B cell (primary cell): Measurements from ENCODE around the gene TAF5L. TPM values are rescaled to one million over a fixed set of nuclear protein-coding genes. Genes with fewer than 3 reads are reported as not detected.

Source experiments
- ATAC-seq: fragments of 200-7000 bp; cut with Tn5 transposase; one replicate; pipeline ENCODE4 v1.10.0; 2021; ENCODE audit warnings: low read depth, mild to moderate bottlenecking, moderate number of reproducible peaks, moderate library complexity
- CTCF ChIA-PET: fragments of 350-600 bp; sonication (Branson Sonifier 250); formaldehyde crosslinking; loops from one replicate; lab custom pipeline; 2021; ENCODE audit warnings: antibody characterized with exemption, inconsistent platforms; lab: Charles Lee
- POLR2A ChIA-PET: fragments of 350-600 bp; sonication (Branson Sonifier 250); formaldehyde crosslinking; loops from one replicate; lab custom pipeline; 2021; ENCODE audit warnings: antibody characterized with exemption; lab: Charles Lee
- DNase-seq: peaks from one replicate; pipeline ENCODE4 v3.0.0; 2013
- H2AFZ ChIP-seq: 2 replicates; pipeline ENCODE4 v1.6.1; 2012; ENCODE audit warnings: mild to moderate bottlenecking, low read depth, low read length; ENCODE audit not compliant: insufficient read depth, poor library complexity, severe bottlenecking
- H3K27ac ChIP-seq, 2 donors: 1 replicate in 1 of 2; 2 replicates in 1 of 2; pipeline ENCODE4 v1.5.1; 2012 to 2013; ENCODE audit warnings: low read length in 2 of 2, mild to moderate bottlenecking in 2 of 2, moderate library complexity in 1 of 2
- H3K27me3 ChIP-seq, 4 experiments: fragments of 200-600 bp in 1 of 4; sonication (generic) in 1 of 4; replicated peaks in 1 of 4; 1 replicate in 2 of 4; 2 replicates in 2 of 4; pipeline versions ENCODE4 v1.6.1 to v1.7.0; 2013 to 2016; ENCODE audit warnings: low read length in 3 of 4, mild to moderate bottlenecking in 2 of 4, mixed read lengths in 1 of 4, moderate library complexity in 1 of 4; ENCODE audit not compliant: insufficient read depth in 4 of 4, control insufficient read depth in 3 of 4; ENCODE audit errors: control extremely low read depth in 1 of 4
- H3K36me3 ChIP-seq, 2 experiments: replicated peaks in 1 of 2; 1 replicate in 1 of 2; 2 replicates in 1 of 2; pipeline versions ENCODE4 v1.6.1 to v1.7.1; 2013; ENCODE audit warnings: low read length in 1 of 2; ENCODE audit not compliant: insufficient read depth in 2 of 2, control insufficient read depth in 1 of 2; ENCODE audit errors: control extremely low read depth in 1 of 2, extremely low read depth in 1 of 2
- H3K4me1 ChIP-seq, 2 donors: fragments of 200-600 bp in 1 of 2; sonication (generic) in 1 of 2; 1 replicate in 1 of 2; 2 replicates in 1 of 2; pipeline versions ENCODE4 v1.5.1 to v1.6.1; 2013 to 2017; ENCODE audit warnings: low read length in 2 of 2; ENCODE audit not compliant: control insufficient read depth in 2 of 2, insufficient read depth in 2 of 2
- H3K4me2 ChIP-seq: replicated peaks from 2 replicates; pipeline ENCODE3; 2012; ENCODE audit warnings: mild to moderate bottlenecking, low read depth, low read length; ENCODE audit not compliant: poor library complexity, severe bottlenecking
- H3K4me3 ChIP-seq, 5 experiments: fragments of 200-600 bp in 1 of 5; sonication (generic) in 1 of 5; 1 replicate in 3 of 5; 2 replicates in 2 of 5; pipeline versions ENCODE4 v1.5.1 to v1.7.0; 2011 to 2016; ENCODE audit warnings: low read length in 4 of 5, mild to moderate bottlenecking in 4 of 5, low read depth in 2 of 5, control low read depth in 1 of 5, moderate library complexity in 1 of 5; ENCODE audit not compliant: insufficient read depth in 1 of 5; ENCODE audit errors: control extremely low read depth in 1 of 5, extremely low read depth in 1 of 5
- H3K79me2 ChIP-seq: fragments of 200-600 bp; sonication (generic); one replicate; pipeline ENCODE4 v1.6.0; 2016; ENCODE audit warnings: low read length; ENCODE audit not compliant: control insufficient read depth, insufficient read depth
- H3K9ac ChIP-seq: fragments of 200-600 bp; sonication (generic); 2 replicates; pipeline ENCODE4 v1.6.1; 2017; ENCODE audit warnings: mild to moderate bottlenecking, low read length, moderate library complexity
- H3K9me3 ChIP-seq, 3 donors: one replicate each; pipeline versions ENCODE4 v1.6.1 to v1.7.1; 2013; ENCODE audit warnings: low read length in 2 of 3; ENCODE audit not compliant: control insufficient read depth in 2 of 3, insufficient read depth in 1 of 3; ENCODE audit errors: control extremely low read depth in 1 of 3
- H4K20me1 ChIP-seq: 2 replicates; pipeline ENCODE4 v1.6.0; 2012; ENCODE audit warnings: mild to moderate bottlenecking, low read length; ENCODE audit not compliant: insufficient read depth, control insufficient read depth, poor library complexity, severe bottlenecking
- H3K27ac Mint-ChIP-seq: one replicate; pipeline ENCODE4 v1.8.0; 2021; ENCODE audit warnings: mixed read lengths
- H3K27me3 Mint-ChIP-seq: one replicate; pipeline ENCODE4 v1.8.0; 2021; ENCODE audit warnings: mixed read lengths
- H3K4me1 Mint-ChIP-seq: one replicate; pipeline ENCODE4 v1.8.0; 2021; ENCODE audit warnings: mixed read lengths
- H3K4me3 Mint-ChIP-seq: one replicate; pipeline ENCODE4 v1.8.0; 2021; ENCODE audit warnings: mixed read lengths
- H3K9me3 Mint-ChIP-seq: one replicate; pipeline ENCODE4 v1.8.0; 2022; ENCODE audit warnings: mixed read lengths; ENCODE audit not compliant: insufficient read depth
- CTCF ChIP-seq: fragments of 200-600 bp; IDR thresholded peaks from one replicate; pipeline ENCODE4 v1.8.0; 2022; ENCODE audit warnings: antibody characterized with exemption, mild to moderate bottlenecking
- EZH2 ChIP-seq: IDR thresholded peaks from 2 replicates; pipeline ENCODE4 v1.6.1; 2012; ENCODE audit warnings: borderline replicate concordance, low read depth, mild to moderate bottlenecking, moderate library complexity, low read length; ENCODE audit not compliant: insufficient read depth, poor library complexity, severe bottlenecking
- WGBS: methylation state at CpG from one replicate; pipeline ENCODE4 v1.1.5; 2013; ENCODE audit warnings: missing lambda C conversion rate; ENCODE audit not compliant: insufficient coverage; 5-methylcytosine and 5-hydroxymethylcytosine counted together
- intact Hi-C: fragments of 100-400 bp; cut with micrococcal nuclease; formaldehyde crosslinking; loops from one replicate; pipeline ENCODE4 v1.10.0; 2022
- polyA plus RNA-seq: library from polyadenylated mRNA; depleted of rRNA; stranded (reverse); fragments of >200 nt; gene quantifications from 2 replicates; pipeline ENCODE4 v1.2.3, GENCODE V29; 2012
- total RNA-seq, 2 donors: library from RNA; stranded (reverse); fragments of 120-200 nt in 1 of 2; gene quantifications; 1 replicate in 1 of 2; 2 replicates in 1 of 2; pipeline versions ENCODE4 v1.2.3 to v1.2.4, GENCODE V29; 2013 to 2022

TAF5L gene
- total and polyA plus RNA-seq, 2 donors (not counting 1 experiment from before 2014, with no cell fraction given) = 15.7 to 24.0 TPM

DNA sequence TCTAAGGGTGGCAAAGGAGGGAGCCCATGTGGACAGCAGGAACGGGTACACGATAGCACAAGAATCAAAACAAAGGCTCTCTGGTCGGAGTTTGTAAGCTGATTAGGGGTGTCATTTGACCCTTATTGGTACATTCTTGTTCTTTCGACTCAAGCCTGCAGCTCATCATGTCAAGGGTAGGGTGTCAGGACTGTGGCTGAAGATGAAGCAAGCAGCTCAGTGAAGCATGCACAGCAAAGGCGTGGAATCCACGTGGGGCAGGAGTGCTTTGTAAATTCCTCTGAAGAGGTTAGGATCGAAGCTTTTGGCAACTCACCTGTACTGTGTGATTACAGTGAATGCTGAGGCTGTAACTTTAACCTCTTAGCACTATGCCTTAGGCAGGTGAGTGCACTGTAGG lies 62.7 kb downstream of the TAF5L start:
- intact Hi-C loops = no loop called here
- Mint-ChIP-seq H3K4me3 (no peak overlapping the region), H3K9me3 (no peaks in the 10 kb centered on the region), H3K4me1 (peaks cover 10% of the 10 kb centered on the region), H3K27me3 (no peaks in the 10 kb centered on the region), H3K27ac (no peak overlapping the region)
- 77% methylated on average over 6 of the region's 7 CpGs for WGBS
- Histone ChIP-seq H3K4me3 (no peak overlapping the region), H2AFZ (no peak overlapping the region), H3K4me2 (no peak overlapping the region), H3K4me1 (peaks cover 3 to 6% of the 10 kb centered on the region in 2 donors), H3K27ac (no peak overlapping the region), H3K79me2 (no peaks in the 10 kb centered on the region), H3K27me3 (no peaks in the 10 kb centered on the region), H3K36me3 (no peaks in the 10 kb centered on the region), H3K9ac (no peak overlapping the region), H4K20me1 (no peaks in the 10 kb centered on the region), H3K9me3 (no peaks in the 10 kb centered on the region)
- ChIA-PET CTCF (no interaction called here), POLR2A (interaction anchor here (1.2 kb wide), 1 partner anchor 63 kb away, joined by 3 read pairs; the partner anchor contains the start of gene URB2)
- no peak for DNase-seq
- TF ChIP-seq EZH2 (no peak), CTCF (no peak)
- no peak for ATAC-seq

- H3K36me3 ChIP-seq = no peaks in the 10 kb centered on the region
- TF ChIP-seq EZH2 (no peak), CTCF (no peak)
- no peaks in the 10 kb centered on the region for H3K9me3 Mint-ChIP-seq
- no peak overlapping the region for H3K27ac Mint-ChIP-seq
- H2AFZ ChIP-seq = no peak overlapping the region
- intact Hi-C loops = no loop called here
- 94% methylated on average over 2 of the region's 3 CpGs for WGBS
- H3K9me3 ChIP-seq = no peaks in the 10 kb centered on the region
- no peak overlapping the region for H3K4me3 Mint-ChIP-seq
- H3K27me3 Mint-ChIP-seq = no peaks in the 10 kb centered on the region
- peaks cover 4 to 8% of the 10 kb centered on the region in 2 donors for H3K4me1 ChIP-seq
- no peaks in the 10 kb centered on the region for H4K20me1 ChIP-seq
- H3K9ac ChIP-seq = no peak overlapping the region
- ChIA-PET POLR2A (interaction anchor here (1.2 kb wide), 1 partner anchor 64 kb away, joined by 3 read pairs; the partner anchor contains the start of gene URB2), CTCF (no interaction called here)
- H3K27ac ChIP-seq = no peak overlapping the region
- ATAC-seq (no peak), DNase-seq (no peak)
- peaks cover 12% of the 10 kb centered on the region for H3K4me1 Mint-ChIP-seq
- no peaks in the 10 kb centered on the region for H3K27me3 ChIP-seq
- H3K4me2 ChIP-seq = no peak overlapping the region
- no peak overlapping the region for H3K4me3 ChIP-seq
- H3K79me2 ChIP-seq = peaks cover 2% of the 10 kb centered on the region
Observed at GRCh38 chr1:229562686-229563085, 63.2 kb downstream of the TAF5L start.
